HUES6 (cell line): ENCODE results near the gene PPP2R2D.
A peak's percentile ranks its signal among the peaks of the same experiment; 100 is the strongest.

Experiments used
- H3K27ac ChIP-seq: 2 replicates; pipeline ENCODE4 v1.7.0; 2013; ENCODE audit warnings: low read depth, mild to moderate bottlenecking, low read length, inconsistent platforms
- H3K27me3 ChIP-seq: 2 replicates; pipeline ENCODE4 v1.6.1; 2013; ENCODE audit warnings: low read length; ENCODE audit not compliant: control insufficient read depth, insufficient read depth
- H3K36me3 ChIP-seq: 2 replicates; pipeline ENCODE4 v1.6.1; 2013; ENCODE audit warnings: low read length; ENCODE audit not compliant: control insufficient read depth, insufficient read depth
- H3K4me1 ChIP-seq: 2 replicates; pipeline ENCODE4 v1.6.1; 2013; ENCODE audit warnings: low read length; ENCODE audit not compliant: control insufficient read depth, insufficient read depth
- H3K4me3 ChIP-seq: 2 replicates; pipeline ENCODE4 v1.5.1; 2013; ENCODE audit warnings: low read depth, low read length
- H3K9ac ChIP-seq: one replicate; pipeline ENCODE4 v1.6.1; 2013; ENCODE audit warnings: mild to moderate bottlenecking, low read length
- H3K9me3 ChIP-seq: 2 replicates; pipeline ENCODE4 v1.6.1; 2013; ENCODE audit warnings: low read depth, low read length; ENCODE audit not compliant: control insufficient read depth, insufficient read depth

Gene PPP2R2D

GRCh38 chr10:131972474-131973071 lies 71.8 kb downstream of the PPP2R2D start:
- Histone ChIP-seq H3K9ac (no peak overlapping the region), H3K9me3 (no peaks in the 10 kb centered on the region), H3K4me1 (peaks cover 5% of the 10 kb centered on the region), H3K36me3 (peaks cover 81% of the 10 kb centered on the region), H3K4me3 (no peak overlapping the region), H3K27ac (no peak overlapping the region), H3K27me3 (no peaks in the 10 kb centered on the region)

GRCh38 chr10:131973160-131973951 lies 72.5 kb downstream of the PPP2R2D start:
- H3K4me3 ChIP-seq, result no peak overlapping the region
- peaks cover 12% of the 10 kb centered on the region for H3K4me1 ChIP-seq
- H3K9ac ChIP-seq, result no peak overlapping the region
- H3K27ac ChIP-seq, result no peak overlapping the region
- no peaks in the 10 kb centered on the region for H3K27me3 ChIP-seq
- peaks cover 79% of the 10 kb centered on the region for H3K36me3 ChIP-seq
- no peaks in the 10 kb centered on the region for H3K9me3 ChIP-seq

DNA sequence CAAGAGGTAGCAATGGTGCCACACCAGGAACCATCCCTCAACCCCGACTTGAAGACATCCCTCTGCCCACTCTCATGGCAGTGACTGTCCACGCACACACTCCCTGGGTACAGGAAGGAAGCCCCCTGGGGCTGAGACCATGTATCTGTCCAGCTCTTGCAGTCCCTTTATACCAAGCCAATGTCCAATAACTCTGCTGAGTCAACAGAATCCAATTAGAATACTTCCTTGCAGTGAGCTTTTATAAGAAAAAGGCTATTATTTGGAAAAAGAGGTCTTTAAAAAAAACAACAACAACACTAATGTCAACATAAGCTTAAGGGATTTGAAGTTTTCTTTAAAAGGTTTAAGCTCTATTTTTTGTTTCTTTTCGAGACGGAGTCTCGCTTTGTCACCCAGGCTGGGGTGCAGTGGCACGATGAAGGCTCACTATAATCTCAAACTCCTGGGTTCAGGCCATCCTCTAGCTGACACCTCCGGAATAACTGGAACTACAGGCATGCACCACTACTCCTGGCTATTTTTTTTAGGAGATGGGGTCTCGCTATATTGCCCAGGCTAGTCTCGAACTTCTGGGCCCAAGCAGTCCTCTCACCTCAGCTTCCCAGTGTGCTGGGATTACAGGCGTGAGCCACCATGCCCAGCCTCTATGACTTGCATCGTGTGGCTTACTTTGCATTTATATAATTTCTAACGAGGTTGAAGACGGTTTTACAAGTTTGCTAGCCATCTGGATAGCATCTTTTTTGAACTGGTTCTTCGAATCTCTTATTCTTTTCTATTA lies 73.4 kb downstream of the PPP2R2D start:
- Histone ChIP-seq H3K9ac (no peak overlapping the region), H3K36me3 (peaks cover 71% of the 10 kb centered on the region), H3K9me3 (no peaks in the 10 kb centered on the region), H3K27ac (no peak overlapping the region), H3K4me3 (no peak overlapping the region), H3K4me1 (peaks cover 21% of the 10 kb centered on the region), H3K27me3 (no peaks in the 10 kb centered on the region)

DNA sequence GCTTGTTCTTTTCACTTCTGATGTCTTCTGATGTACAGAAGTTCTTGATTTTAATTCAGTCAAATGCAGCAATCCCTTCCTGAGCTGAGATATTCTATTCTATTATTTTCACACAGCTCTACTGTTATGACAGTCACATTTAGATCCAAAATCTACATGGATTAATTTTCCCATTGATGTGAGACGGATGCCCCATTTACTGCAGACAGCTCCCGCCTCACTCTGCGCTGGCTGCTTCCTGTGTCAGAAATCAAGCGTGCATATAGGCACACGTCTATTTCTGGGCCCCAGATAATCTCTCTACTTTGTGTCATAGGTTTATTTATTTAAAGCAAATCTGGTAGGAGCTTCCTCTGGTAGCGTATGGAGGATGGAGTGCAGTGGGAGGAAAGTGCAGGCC lies 74.2 kb downstream of the PPP2R2D start:
- peaks cover 26% of the 10 kb centered on the region for H3K4me1 ChIP-seq
- no peak overlapping the region for H3K9ac ChIP-seq
- no peak overlapping the region for H3K27ac ChIP-seq
- H3K27me3 ChIP-seq, result no peaks in the 10 kb centered on the region
- no peak overlapping the region for H3K4me3 ChIP-seq
- no peaks in the 10 kb centered on the region for H3K9me3 ChIP-seq
- H3K36me3 ChIP-seq, result peaks cover 63% of the 10 kb centered on the region

DNA sequence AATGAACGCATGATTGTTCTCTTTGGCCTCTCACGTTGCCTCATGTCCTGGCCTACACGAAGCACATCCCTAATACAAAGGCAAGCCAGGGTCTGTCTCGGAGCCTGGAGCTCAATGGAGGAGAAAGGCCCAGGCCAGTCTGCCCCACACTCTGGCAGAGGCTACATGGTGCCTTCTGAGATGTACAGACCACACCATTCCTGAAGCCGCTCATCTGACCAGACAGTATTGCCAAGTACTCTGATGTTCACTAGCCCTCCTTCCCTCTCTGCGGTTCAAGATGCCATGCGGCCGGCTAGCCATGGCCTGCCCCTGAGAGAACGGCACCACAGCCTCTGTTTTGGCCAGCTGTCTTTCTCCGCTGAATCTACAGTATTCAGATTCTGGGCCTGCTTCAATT lies 75.0 kb downstream of the PPP2R2D start:
- Histone ChIP-seq H3K9ac (no peak overlapping the region), H3K27me3 (no peaks in the 10 kb centered on the region), H3K9me3 (no peaks in the 10 kb centered on the region), H3K36me3 (peaks cover 55% of the 10 kb centered on the region), H3K4me1 (peaks cover 26% of the 10 kb centered on the region), H3K27ac (no peak overlapping the region), H3K4me3 (no peak overlapping the region)

DNA sequence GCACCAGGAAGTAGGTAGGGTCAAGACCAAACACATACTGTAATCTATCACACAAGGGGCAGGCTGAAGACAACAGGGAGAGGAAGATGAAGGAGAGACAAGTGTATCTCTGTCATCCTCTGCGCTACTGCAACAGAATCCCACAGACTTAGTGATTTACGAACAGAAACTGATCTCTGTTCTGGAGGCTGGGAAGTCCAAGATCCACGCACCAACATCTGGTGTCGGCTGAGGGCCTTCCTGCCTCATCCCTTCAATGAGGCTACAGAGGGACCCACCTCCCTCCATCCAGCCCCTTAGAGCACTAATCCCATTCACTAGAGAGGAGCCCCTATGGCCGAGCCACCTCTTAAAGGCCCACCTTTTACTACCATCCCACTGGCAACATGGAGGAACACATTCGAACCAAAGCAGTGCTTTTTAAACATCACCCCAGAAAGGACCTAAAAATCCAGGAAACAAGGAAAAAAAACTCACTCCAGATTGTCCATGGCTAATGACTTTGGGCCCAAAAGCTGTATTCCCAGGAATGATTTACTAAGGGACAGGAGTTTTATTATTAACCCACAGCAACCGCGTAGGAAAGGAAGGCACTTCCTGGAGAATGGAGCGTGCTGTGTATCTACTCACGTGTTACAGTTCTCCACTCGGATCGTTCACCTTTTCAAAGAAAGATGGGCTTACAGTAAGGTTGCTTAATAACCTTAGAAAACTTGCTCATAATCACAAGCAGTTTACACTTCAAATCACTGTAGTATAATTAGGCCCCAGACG lies 76.7 kb downstream of the PPP2R2D start:
- Histone ChIP-seq H3K9ac (no peak overlapping the region), H3K4me1 (peaks cover 26% of the 10 kb centered on the region), H3K36me3 (peaks cover 38% of the 10 kb centered on the region), H3K9me3 (no peaks in the 10 kb centered on the region), H3K27ac (no peak overlapping the region), H3K4me3 (peak overlapping the region; percentile 26; the same call in 1 of the 2 replicates), H3K27me3 (peaks cover 5% of the 10 kb centered on the region; the same call in 1 of the 2 replicates)

GRCh38 chr10:131978366-131978765 lies 77.6 kb downstream of the PPP2R2D start:
- Histone ChIP-seq H3K4me1 (peaks cover 26% of the 10 kb centered on the region), H3K27me3 (peaks cover 13% of the 10 kb centered on the region)

GRCh38 chr10:131978851-131979250 lies 78.0 kb downstream of the PPP2R2D start:
- Histone ChIP-seq H3K9ac (no peak overlapping the region), H3K4me1 (peaks cover 26% of the 10 kb centered on the region), H3K36me3 (peaks cover 24% of the 10 kb centered on the region), H3K27me3 (peaks cover 18% of the 10 kb centered on the region), H3K9me3 (peaks cover 5% of the 10 kb centered on the region; the same call in 1 of the 2 replicates), H3K4me3 (peak overlapping the region; percentile 47; the same call in 1 of the 2 replicates), H3K27ac (no peak overlapping the region)

More at GRCh38 chr10:131978366-131978765, 77.6 kb downstream of the PPP2R2D start:
- Histone ChIP-seq H3K9ac (no peak overlapping the region), H3K27ac (no peak overlapping the region), H3K36me3 (peaks cover 29% of the 10 kb centered on the region), H3K4me3 (peak overlapping the region; percentile 26; the same call in 1 of the 2 replicates), H3K9me3 (0 out of 2 replicates have a peak, but pooled peaks cover under 1% of the 10 kb centered on the region)

- Histone ChIP-seq H3K9ac (peak overlapping the region; percentile 49), H3K4me3 (peak overlapping the region; percentile 47), H3K9me3 (peaks cover 5% of the 10 kb centered on the region; the same call in 1 of the 2 replicates), H3K27me3 (peaks cover 19% of the 10 kb centered on the region), H3K36me3 (peaks cover 22% of the 10 kb centered on the region), H3K4me1 (peaks cover 26% of the 10 kb centered on the region), H3K27ac (no peak overlapping the region; the same call in 1 of the 2 replicates)
Measured at GRCh38 chr10:131979336-131979735, 78.5 kb downstream of the PPP2R2D start.

- Histone ChIP-seq H3K9me3 (peaks cover 8% of the 10 kb centered on the region), H3K4me1 (peaks cover 26% of the 10 kb centered on the region), H3K36me3 (peaks cover 19% of the 10 kb centered on the region), H3K27me3 (peaks cover 22% of the 10 kb centered on the region), H3K9ac (peak overlapping the region; percentile 49), H3K4me3 (peak overlapping the region; percentile 47), H3K27ac (no peak overlapping the region; the same call in 1 of the 2 replicates)
Measured at GRCh38 chr10:131979821-131980270, 79.0 kb downstream of the PPP2R2D start.
